Upper lobe of left lung (tissue), 4 donors: ENCODE data around the gene ST6GALNAC3.
"Not testable (repeated sequence)": the region's sequence is repeated elsewhere in the genome, so short reads cannot be mapped to it uniquely, and the experiment has no call there.

Experiments
- CTCF ChIP-seq, 6 experiments: fragments of 450-650 bp in 4 of 6; fragments of 200-600 bp in 2 of 6; sonication (generic) in 2 of 6; IDR thresholded peaks; one replicate each; pipeline ENCODE4 v1.5.1; 2016 to 2019; ENCODE audit warnings: antibody characterized with exemption in 6 of 6
- POLR2A ChIP-seq, 4 donors: fragments of 450-650 bp; IDR thresholded peaks; one replicate each; pipeline ENCODE4 v1.5.1; 2016 to 2017; ENCODE audit warnings: antibody characterized with exemption in 4 of 4, mild to moderate bottlenecking in 2 of 4

DNA sequence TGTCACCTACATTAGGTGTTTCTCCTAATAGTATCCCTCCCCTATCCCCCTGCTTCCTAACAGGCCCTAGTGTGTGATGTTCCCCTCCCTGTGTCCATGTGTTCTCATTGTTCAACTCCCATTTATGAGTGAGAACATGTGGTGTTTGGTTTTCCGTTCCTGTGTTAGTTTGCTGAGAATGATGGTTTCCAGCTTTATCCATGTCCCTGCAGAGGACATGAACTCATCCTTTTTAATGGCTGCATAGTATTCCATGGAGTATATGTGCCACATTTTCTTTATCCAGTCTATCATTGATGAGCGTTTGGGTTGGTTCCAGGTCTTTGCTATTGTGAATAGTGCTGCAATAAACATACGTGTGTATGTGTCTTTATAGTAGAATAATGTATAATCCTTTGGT, 267.3 kb downstream of the ST6GALNAC3 start:
- not testable (repeated sequence) for TF ChIP-seq CTCF, POLR2A (IDR thresholded peaks at IDR 0.05)
